H1 (cell line): ENCODE results near the gene CTPS2. TPM values are rescaled to one million over a fixed set of nuclear protein-coding genes. Genes with fewer than 3 reads are reported as not detected.

Experiments used
- CTCF ChIA-PET: fragments of 300-600 bp; sonication (Branson Sonifier 250); formaldehyde crosslinking; loops from one replicate; lab custom pipeline; 2021; ENCODE audit not compliant: partially characterized antibody; lab: Charles Lee
- POLR2A ChIA-PET: fragments of 300-600 bp; sonication (Branson Sonifier 250); formaldehyde crosslinking; loops from one replicate; lab custom pipeline; 2021; ENCODE audit warnings: inconsistent platforms; ENCODE audit not compliant: partially characterized antibody; lab: Charles Lee
- DNase-seq, 2 experiments: peaks; one replicate each; pipeline versions ENCODE4 v3.0.0 to v3.0.0-alpha.2; 2010 to 2022; ENCODE audit warnings: low spot score in 2 of 2, low read depth in 1 of 2, mixed read lengths in 1 of 2
- FAIRE-seq: peaks from 2 replicates; lab custom pipeline; 2011; peaks lifted over from hg19 to GRCh38; lab: Jason Lieb, UNC
- H2AFZ ChIP-seq: 2 replicates; pipeline ENCODE4 v1.8.1; 2012; ENCODE audit warnings: low read length, inconsistent platforms
- H2AK5ac ChIP-seq: 2 replicates; pipeline ENCODE4 v1.6.1; 2013; ENCODE audit warnings: low read depth, low read length
- H2BK120ac ChIP-seq: replicated peaks from 2 replicates; pipeline ENCODE3; 2013; ENCODE audit warnings: low read depth, low read length, inconsistent platforms
- H2BK12ac ChIP-seq: 2 replicates; pipeline ENCODE4 v1.6.1; 2013; ENCODE audit warnings: low read depth, low read length
- H2BK15ac ChIP-seq: 2 replicates; pipeline ENCODE4 v1.6.1; 2013; ENCODE audit warnings: low read length
- H2BK20ac ChIP-seq: 2 replicates; pipeline ENCODE4 v1.6.1; 2013; ENCODE audit warnings: low read length
- H2BK5ac ChIP-seq: 2 replicates; pipeline ENCODE4 v1.6.1; 2013; ENCODE audit warnings: low read depth, low read length
- H3K14ac ChIP-seq: 2 replicates; pipeline ENCODE4 v1.6.1; 2013; ENCODE audit warnings: inconsistent platforms; ENCODE audit not compliant: insufficient read length
- H3K18ac ChIP-seq: 2 replicates; pipeline ENCODE4 v1.6.1; 2013; ENCODE audit warnings: low read length; ENCODE audit errors: extremely low read depth
- H3K23ac ChIP-seq: 2 replicates; pipeline ENCODE4 v1.6.1; 2013; ENCODE audit warnings: inconsistent platforms; ENCODE audit not compliant: insufficient read length
- H3K23me2 ChIP-seq: 2 replicates; pipeline ENCODE4 v1.6.1; 2013; ENCODE audit warnings: low read depth, low read length
- H3K27ac ChIP-seq: 2 replicates; pipeline ENCODE4 v1.6.1; 2011; ENCODE audit warnings: low read depth, low read length, inconsistent platforms
- H3K27me3 ChIP-seq, 4 experiments: replicated peaks in 1 of 4; 1 replicate in 1 of 4; 2 replicates in 3 of 4; pipeline versions ENCODE4 v1.6.1 to v1.8.1; 2011 to 2013; ENCODE audit warnings: low read length in 3 of 4, mild to moderate bottlenecking in 3 of 4, inconsistent platforms in 2 of 4, mixed read lengths in 2 of 4, moderate library complexity in 1 of 4; ENCODE audit not compliant: control insufficient read depth in 3 of 4, insufficient read depth in 3 of 4; ENCODE audit errors: extremely low read depth in 1 of 4
- H3K36me3 ChIP-seq, 4 experiments: 2 replicates each; pipeline versions ENCODE4 v1.6.1 to v1.8.1; 2011 to 2013; ENCODE audit warnings: mild to moderate bottlenecking in 4 of 4, low read length in 3 of 4, moderate library complexity in 2 of 4, control low read depth in 1 of 4, inconsistent platforms in 1 of 4; ENCODE audit not compliant: insufficient read depth in 4 of 4, control insufficient read depth in 2 of 4
- H3K4ac ChIP-seq: replicated peaks from 2 replicates; pipeline ENCODE3; 2013; ENCODE audit warnings: low read length, low read depth, mixed read lengths, inconsistent platforms; ENCODE audit not compliant: insufficient read length
- H3K4me1 ChIP-seq, 4 experiments: replicated peaks in 1 of 4; 1 replicate in 1 of 4; 2 replicates in 3 of 4; pipeline versions ENCODE4 v1.6.1 to v1.8.1; 2011 to 2013; ENCODE audit warnings: low read length in 3 of 4, inconsistent platforms in 2 of 4, mixed read lengths in 1 of 4; ENCODE audit not compliant: insufficient read depth in 4 of 4, control insufficient read depth in 3 of 4
- H3K4me2 ChIP-seq, 2 experiments: 2 replicates each; pipeline versions ENCODE4 v1.6.1 to v1.8.1; 2011 to 2013; ENCODE audit warnings: low read depth in 2 of 2, low read length in 2 of 2, control low read depth in 1 of 2, inconsistent platforms in 1 of 2, mild to moderate bottlenecking in 1 of 2; ENCODE audit not compliant: insufficient read depth in 1 of 2
- H3K4me3 ChIP-seq, 4 experiments: fragments of 200-600, 300-600 bp in 1 of 4; sonication (generic), shearing (Covaris generic), sonication (Bioruptor Twin) in 1 of 4; 2 replicates each; pipeline versions ENCODE4 v1.5.1 to v1.8.1; 2011 to 2016; ENCODE audit warnings: low read length in 4 of 4, low read depth in 3 of 4, control low read depth in 2 of 4, inconsistent platforms in 2 of 4, mild to moderate bottlenecking in 2 of 4, mixed read lengths in 1 of 4, moderate library complexity in 1 of 4; ENCODE audit not compliant: insufficient read depth in 2 of 4; ENCODE audit errors: extremely low read depth in 1 of 4
- H3K56ac ChIP-seq: replicated peaks from 2 replicates; pipeline ENCODE3; 2013; ENCODE audit warnings: low read depth, mild to moderate bottlenecking, mixed read lengths, low read length, inconsistent platforms; ENCODE audit not compliant: insufficient read length
- H3K79me1 ChIP-seq: 2 replicates; pipeline ENCODE4 v1.6.1; 2013; ENCODE audit warnings: low read depth, low read length, control low read depth
- H3K79me2 ChIP-seq, 2 experiments: 2 replicates each; pipeline versions ENCODE4 v1.6.1 to v1.8.1; 2012 to 2013; ENCODE audit warnings: low read length in 2 of 2, mild to moderate bottlenecking in 2 of 2, inconsistent platforms in 1 of 2; ENCODE audit not compliant: insufficient read depth in 2 of 2, control insufficient read depth in 1 of 2
- H3K9ac ChIP-seq, 4 experiments: replicated peaks in 1 of 4; 1 replicate in 1 of 4; 2 replicates in 3 of 4; pipeline versions ENCODE4 v1.6.1 to v1.8.1; 2011 to 2013; ENCODE audit warnings: low read depth in 3 of 4, low read length in 3 of 4, control low read depth in 2 of 4, mild to moderate bottlenecking in 2 of 4, moderate library complexity in 2 of 4, inconsistent platforms in 1 of 4; ENCODE audit errors: extremely low read depth in 1 of 4
- H3K9me3 ChIP-seq, 2 experiments: 2 replicates each; pipeline versions ENCODE4 v1.6.1 to v1.8.1; 2012 to 2013; ENCODE audit warnings: mild to moderate bottlenecking in 2 of 2, moderate library complexity in 2 of 2, control low read depth in 1 of 2, inconsistent platforms in 1 of 2, low read depth in 1 of 2, low read length in 1 of 2, mixed read lengths in 1 of 2; ENCODE audit not compliant: insufficient read depth in 2 of 2
- H4K20me1 ChIP-seq, 2 experiments: replicated peaks in 1 of 2; 2 replicates each; pipeline versions ENCODE3 to v1.8.1; 2011 to 2013; ENCODE audit warnings: inconsistent platforms in 2 of 2, low read length in 2 of 2, mild to moderate bottlenecking in 1 of 2; ENCODE audit not compliant: insufficient read depth in 2 of 2, control insufficient read depth in 1 of 2
- H4K5ac ChIP-seq: 2 replicates; pipeline ENCODE4 v1.6.1; 2013; ENCODE audit warnings: low read length, low read depth, mixed read lengths, inconsistent platforms; ENCODE audit not compliant: insufficient read length
- H4K8ac ChIP-seq: 2 replicates; pipeline ENCODE4 v1.8.0; 2013; ENCODE audit warnings: mild to moderate bottlenecking, moderate library complexity, low read length, inconsistent platforms; ENCODE audit not compliant: insufficient read depth; ENCODE audit errors: extremely low read depth
- H4K91ac ChIP-seq: replicated peaks from 2 replicates; pipeline ENCODE3; 2013; ENCODE audit warnings: low read length, mixed read lengths, inconsistent platforms; ENCODE audit not compliant: insufficient read length
- EP300 ChIP-seq, 2 experiments: IDR thresholded peaks; 1 replicate in 1 of 2; 2 replicates in 1 of 2; pipeline ENCODE4 v1.6.1; 2011 to 2012; ENCODE audit warnings: low read depth in 2 of 2, low read length in 2 of 2, mild to moderate bottlenecking in 2 of 2, borderline replicate concordance in 1 of 2, inconsistent platforms in 1 of 2, moderate library complexity in 1 of 2
- HDAC6 ChIP-seq: IDR thresholded peaks from one replicate; pipeline ENCODE4 v1.7.1; 2012; ENCODE audit warnings: low read depth, mild to moderate bottlenecking, inconsistent platforms, low read length, moderate library complexity
- JUND ChIP-seq: IDR thresholded peaks from 2 replicates; pipeline ENCODE4 v1.6.1; 2011; ENCODE audit warnings: mild to moderate bottlenecking, improper control_type of control experiment, low read length
- RNF2 ChIP-seq: fragments of 200-900, 300-1000 bp; sonication (generic); IDR thresholded peaks from 2 replicates; pipeline ENCODE4 v1.7.1; 2016; ENCODE audit warnings: borderline replicate concordance, low read depth, mild to moderate bottlenecking, antibody characterized with exemption, low read length; ENCODE audit not compliant: poor library complexity, severe bottlenecking; ENCODE audit errors: missing control alignments
- RXRA ChIP-seq: IDR thresholded peaks from 2 replicates; pipeline ENCODE4 v1.6.1; 2011; ENCODE audit warnings: low read depth, mild to moderate bottlenecking, low read length, moderate library complexity; ENCODE audit not compliant: insufficient read depth
- WGBS, 2 experiments: shearing (Covaris generic) in 1 of 2; methylation state at CpG; one replicate each; pipeline versions ENCODE4 v1.1.6 to v1.1.7; 2013 to 2015; ENCODE audit warnings: low lambda C conversion rate in 2 of 2, mixed read lengths in 2 of 2, inconsistent platforms in 1 of 2, low coverage in 1 of 2, missing lambda C conversion rate in 1 of 2; ENCODE audit not compliant: insufficient replicate concordance in 2 of 2, insufficient coverage in 1 of 2, insufficient read length in 1 of 2; ENCODE audit errors: extremely low coverage in 1 of 2, missing lambda C conversion rate in 1 of 2; 5-methylcytosine and 5-hydroxymethylcytosine counted together
- polyA plus RNA-seq, 7 experiments: library from polyadenylated mRNA; depleted of rRNA in 3 of 7; stranded (reverse) in 5 of 7; unstranded in 2 of 7; fragments of >200 nt in 5 of 7; fragments of 200-250 nt in 2 of 7; gene quantifications; 1 replicate in 5 of 7; 2 replicates in 1 of 7; 4 replicates in 1 of 7; pipeline versions ENCODE4 v1.2.1 to v1.2.3, GENCODE V29; 2011 to 2013; ENCODE audit warnings: missing spikeins in 2 of 7, mixed read lengths in 2 of 7
- total RNA-seq: library from RNA; stranded (reverse); fragmentation: NEBNext Ultra II Directional; extraction: Animal tissue kit (Norgen Biotek cat#: 25700); gene quantifications from 2 replicates; pipeline ENCODE4 v1.2.1, GENCODE V29; 2021

Gene CTPS2
- total and polyA plus RNA-seq, 2 of the 8 experiments (the other 6 are each of a cell fraction or from before 2014, with no cell fraction given): 17.1 to 34.0 TPM

DNA sequence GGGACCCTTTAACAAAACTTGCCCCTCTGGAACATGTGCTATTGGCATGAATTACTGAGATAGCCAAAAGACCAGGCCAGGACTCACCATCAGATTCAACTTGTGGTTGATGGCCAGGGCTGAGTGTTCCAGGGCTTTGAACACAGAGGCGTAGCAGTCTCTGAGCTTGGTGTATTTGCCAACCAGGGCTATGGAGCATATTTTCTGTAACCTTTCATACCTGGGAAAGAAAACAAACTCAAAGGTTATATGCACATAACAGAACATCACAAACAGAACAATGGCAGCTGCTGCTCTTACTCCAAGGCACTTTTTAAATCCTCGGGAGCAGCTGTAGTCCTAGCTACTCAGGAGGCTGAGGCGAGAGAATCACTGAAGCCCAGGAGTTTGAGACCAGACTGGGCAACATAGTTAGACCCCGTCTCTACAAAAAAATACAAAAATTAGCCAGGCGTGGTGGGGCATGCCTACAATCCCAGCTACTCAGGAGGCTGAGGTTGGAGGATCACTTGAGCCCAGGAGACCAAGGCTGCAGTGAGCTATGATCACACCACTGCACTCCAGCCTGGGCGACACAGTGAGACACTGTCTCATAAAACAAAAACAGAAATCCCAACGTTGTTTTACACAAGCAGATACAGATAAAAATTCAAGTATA lies 29.3 kb downstream of the CTPS2 start:
- DNase-seq: no peak
- H2AFZ ChIP-seq: no peak overlapping the region
- no peaks in the 10 kb centered on the region for H3K23me2 ChIP-seq
- TF ChIP-seq HDAC6 (no peak), JUND (no peak), RNF2 (no peak), RXRA (no peak), EP300 (IDR thresholded peaks at IDR 0.05; ENCODE audit: borderline replicate concordance in 1 of 2, low read depth in 2 of 2, low read length in 2 of 2) (no peak)
- no peak overlapping the region for H3K18ac ChIP-seq
- H3K36me3 ChIP-seq: peaks cover 7 to 48% (median 21%) of the 10 kb centered on the region in 4 experiments; a peak in 6 of 8 replicates
- no peak overlapping the region for H2BK5ac ChIP-seq
- no peaks in the 10 kb centered on the region for H4K20me1 ChIP-seq
- no peak overlapping the region for H4K8ac ChIP-seq
- no peak overlapping the region for H3K4ac ChIP-seq
- H2BK12ac ChIP-seq: no peak overlapping the region
- no peak overlapping the region for H2BK20ac ChIP-seq
- 94% methylated on average over 4 of the region's 7 CpGs; no CpG with 5 or more reads in 1 of the 2 experiments for WGBS, 2 experiments
- ChIA-PET POLR2A (interaction anchor here (0.6 to 1.1 kb wide), 2 partner anchors 14 to 255 kb away, joined by 3 to 4 read pairs; no protein-coding TSS in a partner anchor), CTCF (interaction anchor here (1.5 to 1.6 kb wide), 2 partner anchors 13 to 14 kb away, joined by 3 to 6 read pairs; no protein-coding TSS in a partner anchor)
- H3K27ac ChIP-seq: no peak overlapping the region
- H3K4me2 ChIP-seq: no peak overlapping the region
- H3K23ac ChIP-seq: no peak overlapping the region
- no peaks in the 10 kb centered on the region for H3K79me1 ChIP-seq
- no peaks in the 10 kb centered on the region for H3K9me3 ChIP-seq
- H3K4me3 ChIP-seq: no peak overlapping the region
- H4K91ac ChIP-seq: no peak overlapping the region
- no peak for FAIRE-seq
- no peaks in the 10 kb centered on the region for H3K27me3 ChIP-seq
- no peak overlapping the region for H2BK15ac ChIP-seq
- no peak overlapping the region for H2BK120ac ChIP-seq
- H3K79me2 ChIP-seq: no peaks in the 10 kb centered on the region
- H4K5ac ChIP-seq: no peak overlapping the region
- no peak overlapping the region for H3K56ac ChIP-seq
- no peak overlapping the region for H3K14ac ChIP-seq
- H3K9ac ChIP-seq: no peak overlapping the region
- H3K4me1 ChIP-seq: no peaks in the 10 kb centered on the region
- no peak overlapping the region for H2AK5ac ChIP-seq
